Measurements from ENCODE around the gene SLC45A2. TPM values are rescaled to one million over a fixed set of nuclear protein-coding genes. Genes with fewer than 3 reads are reported as not detected.

The SLC45A2 gene
- total RNA-seq, 1 donor from 2014 or later = not detected

DNA sequence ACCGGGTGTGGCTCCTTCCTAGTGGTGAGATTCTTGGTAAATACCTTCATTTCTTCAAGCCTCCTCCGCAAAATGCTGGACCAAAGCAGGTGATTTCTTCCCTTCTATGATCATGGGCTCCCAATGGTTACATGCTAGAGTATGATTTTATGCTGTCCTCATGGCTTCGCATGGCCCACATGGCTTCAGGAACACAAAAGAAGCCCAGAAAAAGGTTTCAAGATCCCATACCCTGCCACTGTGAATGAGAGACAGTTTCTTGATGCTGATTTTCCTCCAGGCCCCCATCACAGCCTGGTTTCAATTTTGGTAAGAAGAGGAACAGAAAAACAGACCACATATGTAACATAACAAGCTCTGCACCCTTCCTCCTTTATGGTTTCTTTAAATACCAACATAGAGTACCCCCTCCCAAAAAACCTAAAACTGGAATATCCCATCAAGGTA, 50.7 kb downstream of the SLC45A2 start:
- Histone ChIP-seq H3K27me3 (ENCODE audit: low read depth) (peaks cover 61% of the 10 kb centered on the region), H3K36me3 (no peaks in the 10 kb centered on the region), H3K4me3 (no peak overlapping the region), H3K9me3 (replicated peaks) (no peaks in the 10 kb centered on the region), H3K4me1 (peaks cover 20% of the 10 kb centered on the region), H3K27ac (replicated peaks) (no peak overlapping the region)
- TF ChIP-seq, protein P1, sequence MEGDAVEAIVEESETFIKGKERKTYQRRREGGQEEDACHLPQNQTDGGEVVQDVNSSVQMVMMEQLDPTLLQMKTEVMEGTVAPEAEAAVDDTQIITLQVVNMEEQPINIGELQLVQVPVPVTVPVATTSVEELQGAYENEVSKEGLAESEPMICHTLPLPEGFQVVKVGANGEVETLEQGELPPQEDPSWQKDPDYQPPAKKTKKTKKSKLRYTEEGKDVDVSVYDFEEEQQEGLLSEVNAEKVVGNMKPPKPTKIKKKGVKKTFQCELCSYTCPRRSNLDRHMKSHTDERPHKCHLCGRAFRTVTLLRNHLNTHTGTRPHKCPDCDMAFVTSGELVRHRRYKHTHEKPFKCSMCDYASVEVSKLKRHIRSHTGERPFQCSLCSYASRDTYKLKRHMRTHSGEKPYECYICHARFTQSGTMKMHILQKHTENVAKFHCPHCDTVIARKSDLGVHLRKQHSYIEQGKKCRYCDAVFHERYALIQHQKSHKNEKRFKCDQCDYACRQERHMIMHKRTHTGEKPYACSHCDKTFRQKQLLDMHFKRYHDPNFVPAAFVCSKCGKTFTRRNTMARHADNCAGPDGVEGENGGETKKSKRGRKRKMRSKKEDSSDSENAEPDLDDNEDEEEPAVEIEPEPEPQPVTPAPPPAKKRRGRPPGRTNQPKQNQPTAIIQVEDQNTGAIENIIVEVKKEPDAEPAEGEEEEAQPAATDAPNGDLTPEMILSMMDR (IDR thresholded peaks at IDR 0.05; ENCODE audit: borderline replicate concordance) = no peak
- intact Hi-C loops (cut with micrococcal nuclease) = no loop called here
- no peak for DNase-seq

DNA sequence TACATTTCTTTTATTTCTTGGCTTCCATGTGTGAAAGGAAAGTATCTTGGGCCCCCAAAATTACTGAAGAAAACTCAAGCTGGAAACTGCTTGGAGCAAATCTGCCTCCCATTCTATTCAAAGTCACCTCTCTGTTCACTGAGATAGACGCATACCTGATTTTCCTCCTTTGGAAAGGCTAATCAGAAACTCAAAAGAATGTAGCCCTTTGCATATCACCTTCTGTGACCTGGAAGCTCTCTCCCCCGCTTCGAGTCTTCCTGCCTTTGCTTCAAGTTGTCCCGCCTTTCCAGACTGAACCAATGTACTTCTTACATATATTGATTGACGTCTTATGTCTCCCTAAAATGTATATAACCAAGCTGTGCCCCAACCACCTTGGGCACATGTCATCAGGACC, 53.4 kb downstream of the SLC45A2 start:
- Histone ChIP-seq H3K36me3 (no peaks in the 10 kb centered on the region), H3K27ac (replicated peaks) (no peak overlapping the region), H3K27me3 (ENCODE audit: low read depth) (peaks cover 35% of the 10 kb centered on the region), H3K4me1 (peaks cover 6% of the 10 kb centered on the region), H3K9me3 (replicated peaks) (no peaks in the 10 kb centered on the region), H3K4me3 (no peak overlapping the region)
- TF ChIP-seq, protein P1 (IDR thresholded peaks at IDR 0.05; ENCODE audit: borderline replicate concordance) = no peak
- intact Hi-C loops (cut with micrococcal nuclease) = no loop called here
- DNase-seq = no peak

DNA sequence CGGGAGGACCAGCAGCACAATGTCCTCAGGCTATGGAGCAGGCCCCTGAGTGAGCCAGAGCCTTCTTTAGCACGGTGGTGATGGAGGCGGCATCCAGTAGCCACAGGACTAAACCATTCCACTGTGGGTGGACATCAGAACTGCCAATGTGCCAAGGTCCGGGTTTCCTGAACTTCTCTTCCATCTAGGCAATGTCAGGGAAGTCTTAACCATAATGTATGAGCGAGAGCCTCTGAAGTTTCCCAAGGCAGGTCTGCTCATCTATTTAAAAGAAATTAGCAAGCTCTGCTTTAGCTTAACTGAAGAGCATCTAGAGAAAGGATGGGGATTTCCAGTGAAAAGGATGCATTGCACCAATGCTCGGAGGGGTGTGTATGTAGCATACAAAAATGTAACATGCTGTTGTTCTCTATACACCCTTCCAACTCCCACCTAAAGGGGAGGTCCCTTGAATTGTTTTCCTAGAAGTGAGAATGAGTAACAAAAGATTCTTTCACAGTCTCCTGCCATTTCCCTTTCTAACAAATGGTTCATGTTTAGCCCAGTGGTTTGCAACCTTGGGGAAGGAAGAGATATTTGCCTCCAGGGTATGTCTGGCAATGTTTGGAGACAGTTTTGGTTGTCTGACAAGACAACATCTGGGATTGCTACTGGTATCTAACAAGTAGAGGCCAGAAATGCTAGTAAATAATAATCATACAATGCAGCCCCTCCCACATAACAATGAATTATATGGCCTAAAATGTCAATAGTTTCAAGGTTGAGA, 54.4 kb downstream of the SLC45A2 start:
- H3K27ac ChIP-seq (replicated peaks) = no peak overlapping the region
- DNase-seq = no peak
- H3K4me1 ChIP-seq = no peaks in the 10 kb centered on the region
- H3K9me3 ChIP-seq (replicated peaks) = no peaks in the 10 kb centered on the region
- TF ChIP-seq, protein P1 (IDR thresholded peaks at IDR 0.05; ENCODE audit: borderline replicate concordance) = no peak
- no peak overlapping the region for H3K4me3 ChIP-seq
- no peaks in the 10 kb centered on the region for H3K36me3 ChIP-seq
- intact Hi-C loops (cut with micrococcal nuclease) = no loop called here
- peaks cover 25% of the 10 kb centered on the region for H3K27me3 ChIP-seq (ENCODE audit: low read depth)

DNA sequence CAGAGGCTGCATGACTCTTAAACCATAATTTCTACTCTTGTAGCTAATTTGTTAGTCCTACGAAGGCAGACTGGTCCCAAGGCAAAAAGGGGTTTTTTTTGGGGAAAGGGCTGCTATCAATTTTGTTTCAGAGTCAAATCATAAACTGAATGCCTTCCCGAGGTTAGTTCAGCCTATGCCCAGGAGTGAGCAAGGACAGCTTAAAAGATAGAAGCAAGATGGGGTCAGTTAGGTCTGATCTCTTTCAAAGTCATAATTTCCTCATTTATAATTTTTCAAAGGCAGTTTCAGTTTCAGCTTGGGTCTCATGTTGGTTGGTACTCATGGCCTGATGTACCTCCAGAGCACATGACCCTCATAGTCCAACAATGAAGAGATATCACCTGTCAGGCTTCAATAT, 56.2 kb downstream of the SLC45A2 start:
- H3K27ac ChIP-seq (replicated peaks) = no peak overlapping the region
- no peak overlapping the region for H3K4me3 ChIP-seq
- intact Hi-C loops (cut with micrococcal nuclease) = no loop called here
- no peak for DNase-seq
- no peaks in the 10 kb centered on the region for H3K36me3 ChIP-seq
- H3K4me1 ChIP-seq = no peaks in the 10 kb centered on the region
- TF ChIP-seq, protein P1 (IDR thresholded peaks at IDR 0.05; ENCODE audit: borderline replicate concordance) = no peak
- H3K27me3 ChIP-seq (ENCODE audit: low read depth) = peaks cover 17% of the 10 kb centered on the region
- no peaks in the 10 kb centered on the region for H3K9me3 ChIP-seq (replicated peaks)

DNA sequence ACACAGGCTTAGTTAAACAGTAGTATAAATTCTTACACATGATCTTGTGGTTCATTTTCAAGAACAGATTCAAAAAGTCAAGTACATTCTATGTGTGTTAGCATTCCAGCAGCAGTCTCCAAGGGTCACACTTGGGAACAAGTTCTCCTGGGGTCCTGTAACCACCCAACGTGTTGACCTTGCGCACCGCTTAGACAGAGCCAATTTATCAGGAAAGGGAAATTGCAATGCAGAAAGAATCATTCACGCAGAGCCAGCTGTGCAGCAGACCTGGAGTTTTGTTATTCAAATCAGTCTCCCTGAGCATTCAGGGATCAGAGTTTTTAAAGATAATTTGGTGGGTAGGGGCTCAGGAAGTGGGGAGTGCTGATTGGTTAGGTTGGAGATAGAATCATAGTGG, 56.8 kb downstream of the SLC45A2 start:
- TF ChIP-seq, protein P1 (IDR thresholded peaks at IDR 0.05; ENCODE audit: borderline replicate concordance) = no peak
- no peaks in the 10 kb centered on the region for H3K9me3 ChIP-seq (replicated peaks)
- H3K36me3 ChIP-seq = no peaks in the 10 kb centered on the region
- DNase-seq = no peak
- intact Hi-C loops (cut with micrococcal nuclease) = no loop called here
- no peak overlapping the region for H3K27ac ChIP-seq (replicated peaks)
- no peak overlapping the region for H3K4me3 ChIP-seq
- peaks cover 17% of the 10 kb centered on the region for H3K27me3 ChIP-seq (ENCODE audit: low read depth)
- H3K4me1 ChIP-seq = no peaks in the 10 kb centered on the region

Measured in left ventricle myocardium inferior (tissue), 1 donor.